GM23338 (cell line): ENCODE results near the gene SLC7A14. TPM values are rescaled to one million over a fixed set of nuclear protein-coding genes. Genes with fewer than 3 reads are reported as not detected.

ENCODE experiments used
- ATAC-seq: fragments of 200-7000 bp; cut with Tn5 transposase; 3 replicates; pipeline ENCODE4 v1.9.1; 2020
- DNase-seq: peaks from one replicate; pipeline ENCODE4 v3.0.0-alpha.2; 2015; ENCODE audit warnings: low spot score
- H2AFZ ChIP-seq: fragments of 200-600 bp; sonication (generic); 2 replicates; pipeline ENCODE4 v1.8.0; 2016; ENCODE audit warnings: antibody characterized with exemption, mild to moderate bottlenecking, moderate library complexity
- H3F3A ChIP-seq: fragments of 200-600 bp; sonication (generic); replicated peaks from 2 replicates; pipeline ENCODE4 v1.8.0; 2017; ENCODE audit warnings: antibody characterized with exemption, mixed run types, low read depth
- H3K27ac ChIP-seq: fragments of 200-600 bp; sonication (generic); 2 replicates; pipeline ENCODE4 v1.6.1; 2016; ENCODE audit warnings: low read depth
- H3K27me3 ChIP-seq: fragments of 200-600 bp; sonication (generic); 2 replicates; pipeline ENCODE4 v1.8.0; 2016; ENCODE audit warnings: mild to moderate bottlenecking, mixed run types, moderate library complexity; ENCODE audit not compliant: insufficient read depth
- H3K36me3 ChIP-seq: fragments of 200-600 bp; sonication (generic); 2 replicates; pipeline ENCODE4 v1.8.0; 2016; ENCODE audit warnings: mild to moderate bottlenecking; ENCODE audit not compliant: insufficient read depth
- H3K4me1 ChIP-seq: fragments of 200-600 bp; sonication (generic); 2 replicates; pipeline ENCODE4 v1.8.0; 2016; ENCODE audit warnings: mild to moderate bottlenecking, moderate library complexity; ENCODE audit not compliant: insufficient read depth
- H3K4me2 ChIP-seq: fragments of 200-600 bp; sonication (generic); 2 replicates; pipeline ENCODE4 v1.7.1; 2017; ENCODE audit warnings: mixed run types
- H3K4me3 ChIP-seq: fragments of 200-600 bp; sonication (generic); 2 replicates; pipeline ENCODE4 v1.6.1; 2016; ENCODE audit warnings: mixed run types
- H3K79me2 ChIP-seq: fragments of 200-600 bp; sonication (generic); replicated peaks from 2 replicates; pipeline ENCODE4 v1.8.0; 2017; ENCODE audit warnings: mild to moderate bottlenecking; ENCODE audit not compliant: insufficient read depth
- H3K9me2 ChIP-seq: fragments of 200-600 bp; sonication (generic); 2 replicates; pipeline ENCODE4 v1.8.0; 2017; ENCODE audit not compliant: insufficient read depth
- H4K20me1 ChIP-seq: fragments of 200-600 bp; sonication (generic); replicated peaks from 2 replicates; pipeline ENCODE4 v1.8.0; 2017; ENCODE audit warnings: mild to moderate bottlenecking; ENCODE audit not compliant: insufficient read depth
- H3K27ac Mint-ChIP-seq: 2 replicates; pipeline ENCODE4 v1.8.0; 2020; ENCODE audit warnings: inconsistent platforms, mild to moderate bottlenecking, moderate library complexity, mixed read lengths
- H3K27me3 Mint-ChIP-seq: 3 replicates; pipeline ENCODE4 v1.8.0; 2022; ENCODE audit warnings: low read depth, mild to moderate bottlenecking, moderate library complexity, mixed read lengths, inconsistent platforms; ENCODE audit not compliant: insufficient read depth, poor library complexity
- H3K36me3 Mint-ChIP-seq: 3 replicates; pipeline ENCODE4 v1.8.0; 2021; ENCODE audit warnings: low read depth, mild to moderate bottlenecking, inconsistent platforms, moderate library complexity, mixed read lengths
- H3K4me1 Mint-ChIP-seq: 3 replicates; pipeline ENCODE4 v1.8.0; 2020; ENCODE audit warnings: mild to moderate bottlenecking, inconsistent platforms, mixed read lengths
- H3K4me3 Mint-ChIP-seq: 3 replicates; pipeline ENCODE4 v1.8.0; 2021; ENCODE audit warnings: moderate library complexity, mild to moderate bottlenecking, inconsistent platforms, mixed read lengths
- H3K9me3 Mint-ChIP-seq: 3 replicates; pipeline ENCODE4 v1.8.0; 2020; ENCODE audit warnings: moderate library complexity, mild to moderate bottlenecking, inconsistent platforms, mixed read lengths
- CREB1 ChIP-seq: fragments of 250-450 bp; sonication (Bioruptor Pico); IDR thresholded peaks from 2 replicates; pipeline ENCODE4 v1.5.0; 2020; ENCODE audit warnings: low read depth, mild to moderate bottlenecking, moderate library complexity
- EZH2 ChIP-seq: fragments of 200-600 bp; sonication (generic); IDR thresholded peaks from one replicate; pipeline ENCODE4 v1.8.0; 2017; ENCODE audit warnings: antibody characterized with exemption, mild to moderate bottlenecking, low read depth; ENCODE audit not compliant: unreplicated experiment
- EZH2phosphoT487 ChIP-seq: fragments of 200-600 bp; sonication (generic); IDR thresholded peaks from one replicate; pipeline ENCODE4 v1.8.1; 2018; ENCODE audit warnings: antibody characterized with exemption; ENCODE audit not compliant: unreplicated experiment
- JUNB ChIP-seq: IDR thresholded peaks from one replicate; pipeline ENCODE4 v1.6.1; 2016; ENCODE audit warnings: antibody characterized with exemption; ENCODE audit not compliant: unreplicated experiment
- NANOG ChIP-seq: IDR thresholded peaks from 2 replicates; pipeline ENCODE4 v1.6.1; 2016; ENCODE audit warnings: antibody characterized with exemption, borderline replicate concordance
- POLR2AphosphoS5 ChIP-seq: IDR thresholded peaks from 2 replicates; pipeline ENCODE4 v1.6.1; 2016; ENCODE audit warnings: antibody characterized with exemption, low read depth
- STAT1 ChIP-seq: IDR thresholded peaks from one replicate; pipeline ENCODE4 v1.6.1; 2016; ENCODE audit warnings: antibody characterized with exemption; ENCODE audit not compliant: unreplicated experiment
- ZNF114 ChIP-seq: fragments of 250-450 bp; sonication (Bioruptor Pico); IDR thresholded peaks from 2 replicates; pipeline ENCODE4 v1.5.0; 2020; ENCODE audit warnings: mild to moderate bottlenecking, moderate library complexity
- ZNF331 ChIP-seq: fragments of 250-450 bp; sonication (Bioruptor Pico); IDR thresholded peaks from 2 replicates; pipeline ENCODE4 v1.5.0; 2020; ENCODE audit warnings: low read depth, mild to moderate bottlenecking, moderate library complexity
- polyA plus RNA-seq: library from polyadenylated mRNA; unstranded; fragments of >200 nt; fragmentation: Nextera tagmentation; extraction: Ambion mirVana; gene quantifications from 2 replicates; pipeline ENCODE4 v1.2.1, GENCODE V29; 2016
- total RNA-seq: library from RNA; depleted of rRNA; stranded (reverse); fragments of >200 nt; shearing (Covaris generic); gene quantifications from 2 replicates; pipeline ENCODE4 v1.2.3, GENCODE V29; 2014
- TF ChIP-seq, protein P1 (sequence below): IDR thresholded peaks from 2 replicates; pipeline ENCODE4 v1.6.1; 2016; ENCODE audit warnings: antibody characterized with exemption
- TF ChIP-seq, protein P2 (sequence below): fragments of 250-450 bp; sonication (Bioruptor Pico); IDR thresholded peaks from 2 replicates; pipeline ENCODE4 v1.5.0; 2020; ENCODE audit warnings: mild to moderate bottlenecking, moderate library complexity

The SLC7A14 gene
- total and polyA plus RNA-seq, 2 experiments from 2014 or later = 0.49 to 0.82 TPM

DNA sequence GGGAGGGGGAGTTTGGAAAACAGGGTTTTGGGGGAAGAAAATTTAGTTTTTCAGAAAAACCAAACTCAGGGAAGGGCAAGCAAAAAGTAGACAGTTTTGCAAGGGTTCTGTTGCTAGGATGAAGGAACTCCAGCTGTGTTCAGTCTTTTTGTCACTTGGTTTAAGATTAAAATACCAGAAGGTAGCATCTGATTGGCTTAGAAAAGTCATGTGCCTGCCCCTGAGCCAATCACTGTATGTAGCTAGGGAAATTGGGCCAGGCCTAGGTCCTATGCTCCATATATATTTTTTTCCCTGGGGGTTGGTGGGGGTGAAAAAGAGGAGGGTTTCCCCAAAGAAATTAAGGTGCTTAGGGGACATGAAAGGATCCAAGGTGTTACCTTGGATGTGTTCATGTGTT lies 142.9 kb downstream of the SLC7A14 start:
- H4K20me1 ChIP-seq = no peaks in the 10 kb centered on the region
- H2AFZ ChIP-seq = no peak overlapping the region
- H3K27ac ChIP-seq = no peak overlapping the region
- Mint-ChIP-seq H3K27ac (no peak overlapping the region), H3K4me1 (peaks cover under 1% of the 10 kb centered on the region; the same call in 2 of the 3 replicates), H3K27me3 (peaks cover 2% of the 10 kb centered on the region), H3K4me3 (no peak overlapping the region), H3K36me3 (no peaks in the 10 kb centered on the region), H3K9me3 (no peaks in the 10 kb centered on the region)
- H3K4me2 ChIP-seq = no peak overlapping the region
- TF ChIP-seq CREB1 (CRISPR knock-in tag) (no peak), EZH2 (no peak), ZNF331 (no peak)
- TF ChIP-seq, protein P1, sequence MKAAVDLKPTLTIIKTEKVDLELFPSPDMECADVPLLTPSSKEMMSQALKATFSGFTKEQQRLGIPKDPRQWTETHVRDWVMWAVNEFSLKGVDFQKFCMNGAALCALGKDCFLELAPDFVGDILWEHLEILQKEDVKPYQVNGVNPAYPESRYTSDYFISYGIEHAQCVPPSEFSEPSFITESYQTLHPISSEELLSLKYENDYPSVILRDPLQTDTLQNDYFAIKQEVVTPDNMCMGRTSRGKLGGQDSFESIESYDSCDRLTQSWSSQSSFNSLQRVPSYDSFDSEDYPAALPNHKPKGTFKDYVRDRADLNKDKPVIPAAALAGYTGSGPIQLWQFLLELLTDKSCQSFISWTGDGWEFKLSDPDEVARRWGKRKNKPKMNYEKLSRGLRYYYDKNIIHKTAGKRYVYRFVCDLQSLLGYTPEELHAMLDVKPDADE = no peak
- H3K9me2 ChIP-seq = peaks cover 12% of the 10 kb centered on the region; the same call in 1 of the 2 replicates
- H3F3A ChIP-seq = no peaks in the 10 kb centered on the region
- ATAC-seq (no peak), DNase-seq (no peak)
- H3K4me1 ChIP-seq = no peaks in the 10 kb centered on the region
- H3K79me2 ChIP-seq = no peaks in the 10 kb centered on the region
- no peaks in the 10 kb centered on the region for H3K36me3 ChIP-seq
- no peak overlapping the region for H3K4me3 ChIP-seq
- no peaks in the 10 kb centered on the region for H3K27me3 ChIP-seq

DNA sequence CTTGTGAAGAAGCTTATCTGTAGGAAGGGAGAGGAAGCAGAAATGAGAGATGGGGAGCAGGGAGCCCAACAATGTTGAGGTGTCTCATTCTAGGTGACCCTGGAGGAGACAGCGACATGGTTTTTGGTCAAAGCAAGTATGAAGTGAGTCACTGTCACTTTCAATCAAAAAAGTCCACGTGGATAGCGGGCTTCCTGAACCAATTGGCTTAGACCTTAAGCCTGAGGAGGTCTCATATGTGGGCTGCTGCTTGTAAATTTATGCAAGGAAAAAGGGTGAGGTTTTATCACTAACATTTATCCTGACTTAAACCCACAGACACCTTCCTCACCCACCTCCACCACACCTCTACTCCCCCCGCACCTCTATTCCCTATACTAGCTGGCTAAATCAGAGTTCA lies 144.5 kb downstream of the SLC7A14 start:
- no peak overlapping the region for H3K4me3 ChIP-seq
- H3K27ac ChIP-seq = no peak overlapping the region
- H3K36me3 Mint-ChIP-seq = no peaks in the 10 kb centered on the region
- H3K36me3 ChIP-seq = no peaks in the 10 kb centered on the region
- peaks cover 9% of the 10 kb centered on the region; the same call in 2 of the 3 replicates for H3K4me1 Mint-ChIP-seq
- ATAC-seq (no peak), DNase-seq (no peak)
- TF ChIP-seq CREB1 (CRISPR knock-in tag) (no peak), NANOG (no peak), EZH2 (no peak), EZH2phosphoT487 (no peak), ZNF114 (CRISPR knock-in tag) (no peak), JUNB (no peak), ZNF331 (no peak), POLR2AphosphoS5 (no peak), STAT1 (no peak)
- TF ChIP-seq, protein P1 = no peak
- TF ChIP-seq, protein P2, sequence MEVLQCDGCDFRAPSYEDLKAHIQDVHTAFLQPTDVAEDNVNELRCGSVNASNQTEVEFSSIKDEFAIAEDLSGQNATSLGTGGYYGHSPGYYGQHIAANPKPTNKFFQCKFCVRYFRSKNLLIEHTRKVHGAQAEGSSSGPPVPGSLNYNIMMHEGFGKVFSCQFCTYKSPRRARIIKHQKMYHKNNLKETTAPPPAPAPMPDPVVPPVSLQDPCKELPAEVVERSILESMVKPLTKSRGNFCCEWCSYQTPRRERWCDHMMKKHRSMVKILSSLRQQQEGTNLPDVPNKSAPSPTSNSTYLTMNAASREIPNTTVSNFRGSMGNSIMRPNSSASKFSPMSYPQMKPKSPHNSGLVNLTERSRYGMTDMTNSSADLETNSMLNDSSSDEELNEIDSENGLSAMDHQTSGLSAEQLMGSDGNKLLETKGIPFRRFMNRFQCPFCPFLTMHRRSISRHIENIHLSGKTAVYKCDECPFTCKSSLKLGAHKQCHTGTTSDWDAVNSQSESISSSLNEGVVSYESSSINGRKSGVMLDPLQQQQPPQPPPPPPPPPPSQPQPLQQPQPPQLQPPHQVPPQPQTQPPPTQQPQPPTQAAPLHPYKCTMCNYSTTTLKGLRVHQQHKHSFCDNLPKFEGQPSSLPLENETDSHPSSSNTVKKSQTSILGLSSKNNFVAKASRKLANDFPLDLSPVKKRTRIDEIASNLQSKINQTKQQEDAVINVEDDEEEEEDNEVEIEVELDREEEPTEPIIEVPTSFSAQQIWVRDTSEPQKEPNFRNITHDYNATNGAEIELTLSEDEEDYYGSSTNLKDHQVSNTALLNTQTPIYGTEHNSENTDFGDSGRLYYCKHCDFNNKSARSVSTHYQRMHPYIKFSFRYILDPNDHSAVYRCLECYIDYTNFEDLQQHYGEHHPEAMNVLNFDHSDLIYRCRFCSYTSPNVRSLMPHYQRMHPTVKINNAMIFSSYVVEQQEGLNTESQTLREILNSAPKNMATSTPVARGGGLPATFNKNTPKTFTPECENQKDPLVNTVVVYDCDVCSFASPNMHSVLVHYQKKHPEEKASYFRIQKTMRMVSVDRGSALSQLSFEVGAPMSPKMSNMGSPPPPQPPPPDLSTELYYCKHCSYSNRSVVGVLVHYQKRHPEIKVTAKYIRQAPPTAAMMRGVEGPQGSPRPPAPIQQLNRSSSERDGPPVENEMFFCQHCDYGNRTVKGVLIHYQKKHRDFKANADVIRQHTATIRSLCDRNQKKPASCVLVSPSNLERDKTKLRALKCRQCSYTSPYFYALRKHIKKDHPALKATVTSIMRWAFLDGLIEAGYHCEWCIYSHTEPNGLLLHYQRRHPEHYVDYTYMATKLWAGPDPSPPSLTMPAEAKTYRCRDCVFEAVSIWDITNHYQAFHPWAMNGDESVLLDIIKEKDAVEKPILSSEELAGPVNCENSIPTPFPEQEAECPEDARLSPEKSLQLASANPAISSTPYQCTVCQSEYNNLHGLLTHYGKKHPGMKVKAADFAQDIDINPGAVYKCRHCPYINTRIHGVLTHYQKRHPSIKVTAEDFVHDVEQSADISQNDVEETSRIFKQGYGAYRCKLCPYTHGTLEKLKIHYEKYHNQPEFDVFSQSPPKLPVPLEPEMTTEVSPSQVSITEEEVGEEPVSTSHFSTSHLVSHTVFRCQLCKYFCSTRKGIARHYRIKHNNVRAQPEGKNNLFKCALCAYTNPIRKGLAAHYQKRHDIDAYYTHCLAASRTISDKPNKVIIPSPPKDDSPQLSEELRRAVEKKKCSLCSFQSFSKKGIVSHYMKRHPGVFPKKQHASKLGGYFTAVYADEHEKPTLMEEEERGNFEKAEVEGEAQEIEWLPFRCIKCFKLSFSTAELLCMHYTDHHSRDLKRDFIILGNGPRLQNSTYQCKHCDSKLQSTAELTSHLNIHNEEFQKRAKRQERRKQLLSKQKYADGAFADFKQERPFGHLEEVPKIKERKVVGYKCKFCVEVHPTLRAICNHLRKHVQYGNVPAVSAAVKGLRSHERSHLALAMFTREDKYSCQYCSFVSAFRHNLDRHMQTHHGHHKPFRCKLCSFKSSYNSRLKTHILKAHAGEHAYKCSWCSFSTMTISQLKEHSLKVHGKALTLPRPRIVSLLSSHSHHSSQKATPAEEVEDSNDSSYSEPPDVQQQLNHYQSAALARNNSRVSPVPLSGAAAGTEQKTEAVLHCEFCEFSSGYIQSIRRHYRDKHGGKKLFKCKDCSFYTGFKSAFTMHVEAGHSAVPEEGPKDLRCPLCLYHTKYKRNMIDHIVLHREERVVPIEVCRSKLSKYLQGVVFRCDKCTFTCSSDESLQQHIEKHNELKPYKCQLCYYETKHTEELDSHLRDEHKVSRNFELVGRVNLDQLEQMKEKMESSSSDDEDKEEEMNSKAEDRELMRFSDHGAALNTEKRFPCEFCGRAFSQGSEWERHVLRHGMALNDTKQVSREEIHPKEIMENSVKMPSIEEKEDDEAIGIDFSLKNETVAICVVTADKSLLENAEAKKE (CRISPR knock-in tag) = no peak
- no peaks in the 10 kb centered on the region for H3F3A ChIP-seq
- no peak overlapping the region for H3K27ac Mint-ChIP-seq
- 0 out of 2 replicates have a peak, but pooled peaks cover 6% of the 10 kb centered on the region for H3K4me1 ChIP-seq
- H2AFZ ChIP-seq = no peak overlapping the region
- H3K4me2 ChIP-seq = no peak overlapping the region
- H3K9me3 Mint-ChIP-seq = no peaks in the 10 kb centered on the region
- H3K79me2 ChIP-seq = no peaks in the 10 kb centered on the region
- H3K9me2 ChIP-seq = peaks cover 12% of the 10 kb centered on the region; the same call in 1 of the 2 replicates
- no peak overlapping the region for H3K4me3 Mint-ChIP-seq
- no peaks in the 10 kb centered on the region for H4K20me1 ChIP-seq
- H3K27me3 Mint-ChIP-seq = peaks cover 5% of the 10 kb centered on the region
- no peaks in the 10 kb centered on the region for H3K27me3 ChIP-seq
